Liver (tissue), 9 donors: ENCODE results near the gene UIMC1. TPM values are rescaled to one million over a fixed set of nuclear protein-coding genes. Genes with fewer than 3 reads are reported as not detected.

ENCODE experiments used
- DNase-seq: peaks from one replicate; pipeline ENCODE4 v3.0.0-alpha.2; 2017; ENCODE audit warnings: low spot score
- H3K27ac ChIP-seq, 2 donors: one replicate each; pipeline ENCODE4 v1.7.0; 2013; ENCODE audit warnings: inconsistent platforms in 2 of 2, low read length in 2 of 2, control low read depth in 1 of 2, low read depth in 1 of 2, mild to moderate bottlenecking in 1 of 2
- H3K27me3 ChIP-seq, 4 donors: one replicate each; pipeline versions ENCODE4 v1.6.1 to v1.7.0; 2013; ENCODE audit warnings: low read length in 3 of 4, inconsistent platforms in 1 of 4, mild to moderate bottlenecking in 1 of 4, moderate library complexity in 1 of 4; ENCODE audit not compliant: control insufficient read depth in 4 of 4, insufficient read depth in 4 of 4
- H3K36me3 ChIP-seq, 4 donors: one replicate each; pipeline versions ENCODE4 v1.6.1 to v1.7.0; 2013; ENCODE audit warnings: low read length in 3 of 4, mild to moderate bottlenecking in 3 of 4, low read depth in 1 of 4, moderate library complexity in 1 of 4; ENCODE audit not compliant: control insufficient read depth in 4 of 4, insufficient read depth in 3 of 4
- H3K4me1 ChIP-seq, 4 donors: one replicate each; pipeline versions ENCODE4 v1.6.1 to v1.7.0; 2013; ENCODE audit warnings: low read length in 3 of 4, mild to moderate bottlenecking in 3 of 4, moderate library complexity in 1 of 4; ENCODE audit not compliant: control insufficient read depth in 4 of 4, insufficient read depth in 4 of 4
- H3K4me3 ChIP-seq, 3 donors: one replicate each; pipeline versions ENCODE4 v1.6.1 to v1.7.0; 2013; ENCODE audit warnings: low read length in 3 of 3, control low read depth in 1 of 3, low read depth in 1 of 3, mild to moderate bottlenecking in 1 of 3
- H3K9ac ChIP-seq, 2 donors: one replicate each; pipeline ENCODE4 v1.7.0; 2013; ENCODE audit warnings: low read length in 2 of 2, mild to moderate bottlenecking in 2 of 2, moderate library complexity in 2 of 2, control low read depth in 1 of 2, low read depth in 1 of 2
- H3K9me3 ChIP-seq, 4 donors: one replicate each; pipeline versions ENCODE4 v1.6.1 to v1.7.0; 2013; ENCODE audit warnings: low read length in 3 of 4; ENCODE audit not compliant: control insufficient read depth in 4 of 4
- EGR1 ChIP-seq, 2 donors: IDR thresholded peaks; 2 replicates each; pipeline ENCODE4 v1.6.1; 2016 to 2018; ENCODE audit warnings: antibody characterized with exemption in 2 of 2, low read depth in 2 of 2
- FOXA1 ChIP-seq: IDR thresholded peaks from 2 replicates; pipeline ENCODE4 v1.6.1; 2016; ENCODE audit warnings: antibody characterized with exemption
- GABPA ChIP-seq, 2 donors: IDR thresholded peaks in 1 of 2; conservative IDR thresholded peaks in 1 of 2; 2 replicates each; pipeline ENCODE4 v1.6.1; 2016; ENCODE audit warnings: antibody characterized with exemption in 2 of 2, mild to moderate bottlenecking in 1 of 2, moderate library complexity in 1 of 2
- HNF4A ChIP-seq, 2 donors: conservative IDR thresholded peaks; 2 replicates each; pipeline ENCODE4 v1.6.1; 2016; ENCODE audit warnings: antibody characterized with exemption in 2 of 2, mild to moderate bottlenecking in 2 of 2
- HNF4G ChIP-seq: IDR thresholded peaks from 2 replicates; pipeline ENCODE4 v1.6.1; 2016; ENCODE audit warnings: antibody characterized with exemption
- JUND ChIP-seq, 2 donors: IDR thresholded peaks; 2 replicates each; pipeline ENCODE4 v1.6.1; 2016; ENCODE audit warnings: antibody characterized with exemption in 2 of 2
- NR2F2 ChIP-seq: IDR thresholded peaks from 2 replicates; pipeline ENCODE4 v1.6.1; 2016; ENCODE audit warnings: antibody characterized with exemption
- RAD21 ChIP-seq, 2 donors: IDR thresholded peaks; 2 replicates each; pipeline ENCODE4 v1.6.1; 2016; ENCODE audit warnings: antibody characterized with exemption in 2 of 2, mild to moderate bottlenecking in 2 of 2
- REST ChIP-seq: IDR thresholded peaks from 2 replicates; pipeline ENCODE4 v1.6.1; 2016; ENCODE audit warnings: antibody characterized with exemption, mild to moderate bottlenecking
- SP1 ChIP-seq: IDR thresholded peaks from 2 replicates; pipeline ENCODE4 v1.6.1; 2018; ENCODE audit warnings: antibody characterized with exemption, mild to moderate bottlenecking
- TAF1 ChIP-seq: conservative IDR thresholded peaks from 2 replicates; pipeline ENCODE4 v1.6.1; 2016; ENCODE audit warnings: antibody characterized with exemption, mild to moderate bottlenecking
- YY1 ChIP-seq: IDR thresholded peaks from 2 replicates; pipeline ENCODE4 v1.6.1; 2016; ENCODE audit warnings: antibody characterized with exemption, mild to moderate bottlenecking
- ZBTB33 ChIP-seq: IDR thresholded peaks from 2 replicates; pipeline ENCODE4 v1.6.1; 2016; ENCODE audit warnings: antibody characterized with exemption
- WGBS: extraction: QIAGEN DNeasy Blood & Tissue Kit; methylation state at CpG from one replicate; pipeline ENCODE4 v1.1.7; 2013; 5-methylcytosine and 5-hydroxymethylcytosine counted together
- polyA plus RNA-seq, 2 donors: library from polyadenylated mRNA; stranded (reverse) in 1 of 2; unstranded in 1 of 2; fragments of 200-250 nt in 1 of 2; fragments of >200 nt in 1 of 2; fragmentation: Nextera tagmentation in 1 of 2; extraction: Ambion mirVana in 1 of 2; gene quantifications; one replicate each; pipeline versions ENCODE4 v1.2.1 to v1.2.3, GENCODE V29; 2013 to 2015
- total RNA-seq, 2 donors: library from RNA; depleted of rRNA; stranded (reverse); fragments of >200 nt; gene quantifications; one replicate each; pipeline ENCODE4 v1.2.3, GENCODE V29; 2014
- donor health status: healthy.
- donor health status: healthy.
- donor health status: healthy.
- donor health status: healthy.
- donor health status: healthy.

The UIMC1 gene
- total and polyA plus RNA-seq, 4 donors = 5.9 to 26.0 (median 11.7) TPM

- 87% methylated on average over 1 of the region's 1 CpG for WGBS
- TF ChIP-seq TAF1 (no peak), YY1 (no peak), GABPA (IDR thresholded peaks at IDR 0.05 in 1 of 2, conservative IDR thresholded peaks at IDR 0.05 in 1 of 2) (no peak), RAD21 (IDR thresholded peaks at IDR 0.05) (no peak), HNF4G (no peak), HNF4A (conservative IDR thresholded peaks at IDR 0.05) (no peak), JUND (IDR thresholded peaks at IDR 0.05) (no peak), FOXA1 (no peak), REST (no peak), NR2F2 (no peak), ZBTB33 (no peak), SP1 (no peak)
These were observed 117.8 kb downstream of the UIMC1 start for GRCh38 chr5:176888865-176889165.

GRCh38 chr5:176888016-176888864 lies 118.3 kb downstream of the UIMC1 start:
- H3K4me3 ChIP-seq = no peak overlapping the region
- H3K4me1 ChIP-seq = no peaks in the 10 kb centered on the region
- H3K9me3 ChIP-seq = no peaks in the 10 kb centered on the region
- no peak for TF ChIP-seq EGR1 (IDR thresholded peaks at IDR 0.05; ENCODE audit: low read depth in 2 of 2)
- no peak for TF ChIP-seq GABPA (IDR thresholded peaks at IDR 0.05 in 1 of 2, conservative IDR thresholded peaks at IDR 0.05 in 1 of 2)
- TF ChIP-seq ZBTB33 = no peak
- H3K9ac ChIP-seq = no peak overlapping the region
- no peaks in the 10 kb centered on the region for H3K36me3 ChIP-seq
- WGBS = 93% methylated on average over 27 of the region's 27 CpGs
- H3K27ac ChIP-seq = no peak overlapping the region
- H3K27me3 ChIP-seq = no peaks in the 10 kb centered on the region
- no peak for DNase-seq

More at GRCh38 chr5:176888865-176889165, 117.8 kb downstream of the UIMC1 start:
- Histone ChIP-seq H3K4me3 (no peak overlapping the region), H3K27me3 (no peaks in the 10 kb centered on the region), H3K9me3 (no peaks in the 10 kb centered on the region), H3K27ac (no peak overlapping the region), H3K36me3 (no peaks in the 10 kb centered on the region), H3K4me1 (no peaks in the 10 kb centered on the region), H3K9ac (no peak overlapping the region)
- DNase-seq = no peak
